Fibroblast of the aortic adventitia (primary cell): ENCODE data around the gene NR4A1. TPM values are rescaled to one million over a fixed set of nuclear protein-coding genes. Genes with fewer than 3 reads are reported as not detected.

Experiments
- DNase-seq: peaks from one replicate; pipeline ENCODE4 v3.0.0-alpha.2; 2010; ENCODE audit warnings: low read depth
- H3K4me3 ChIP-seq: 2 replicates; pipeline ENCODE4 v1.5.1; 2011; ENCODE audit warnings: low read depth, mild to moderate bottlenecking, control low read depth, low read length, moderate library complexity
- total RNA-seq: library from RNA; depleted of rRNA; stranded (reverse); fragments of >200 nt; gene quantifications from 2 replicates; pipeline ENCODE4 v1.2.3, GENCODE V29; 2012; ENCODE audit warnings: low replicate concordance
- TF ChIP-seq, protein P1 (sequence below): IDR thresholded peaks from 2 replicates; pipeline ENCODE4 v1.5.1; 2011; ENCODE audit warnings: mild to moderate bottlenecking, low read length, control low read depth, inconsistent platforms; ENCODE audit not compliant: insufficient read depth

Gene NR4A1
- total RNA-seq, 1 donor: 3.9 TPM

DNA sequence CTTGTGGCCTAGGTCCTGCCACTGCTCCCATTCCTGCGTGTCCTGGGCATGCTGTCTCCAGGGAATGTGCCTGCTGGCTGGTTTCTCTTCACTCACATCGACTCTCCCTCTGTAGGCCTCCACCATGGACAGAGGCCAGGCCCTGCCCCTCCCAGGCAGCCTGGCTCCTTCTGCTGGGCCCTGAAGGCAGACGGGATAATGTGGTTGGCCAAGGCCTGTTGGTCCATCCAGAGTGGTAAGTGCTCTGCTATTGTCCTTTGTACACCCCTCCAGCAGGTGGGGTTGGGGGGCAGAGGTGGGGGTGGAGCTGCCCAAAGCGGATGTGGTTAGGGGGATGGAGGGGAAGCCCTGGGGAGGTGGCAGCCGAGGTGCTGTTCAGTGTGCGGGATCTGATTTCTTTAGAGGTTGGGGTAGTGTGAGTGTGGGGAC is 9.5 kb upstream of the NR4A1 start:
- H3K4me3 ChIP-seq: no peak overlapping the region
- DNase-seq: peak; percentile 70
- TF ChIP-seq, protein P1, sequence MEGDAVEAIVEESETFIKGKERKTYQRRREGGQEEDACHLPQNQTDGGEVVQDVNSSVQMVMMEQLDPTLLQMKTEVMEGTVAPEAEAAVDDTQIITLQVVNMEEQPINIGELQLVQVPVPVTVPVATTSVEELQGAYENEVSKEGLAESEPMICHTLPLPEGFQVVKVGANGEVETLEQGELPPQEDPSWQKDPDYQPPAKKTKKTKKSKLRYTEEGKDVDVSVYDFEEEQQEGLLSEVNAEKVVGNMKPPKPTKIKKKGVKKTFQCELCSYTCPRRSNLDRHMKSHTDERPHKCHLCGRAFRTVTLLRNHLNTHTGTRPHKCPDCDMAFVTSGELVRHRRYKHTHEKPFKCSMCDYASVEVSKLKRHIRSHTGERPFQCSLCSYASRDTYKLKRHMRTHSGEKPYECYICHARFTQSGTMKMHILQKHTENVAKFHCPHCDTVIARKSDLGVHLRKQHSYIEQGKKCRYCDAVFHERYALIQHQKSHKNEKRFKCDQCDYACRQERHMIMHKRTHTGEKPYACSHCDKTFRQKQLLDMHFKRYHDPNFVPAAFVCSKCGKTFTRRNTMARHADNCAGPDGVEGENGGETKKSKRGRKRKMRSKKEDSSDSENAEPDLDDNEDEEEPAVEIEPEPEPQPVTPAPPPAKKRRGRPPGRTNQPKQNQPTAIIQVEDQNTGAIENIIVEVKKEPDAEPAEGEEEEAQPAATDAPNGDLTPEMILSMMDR: peak; percentile 9

DNA sequence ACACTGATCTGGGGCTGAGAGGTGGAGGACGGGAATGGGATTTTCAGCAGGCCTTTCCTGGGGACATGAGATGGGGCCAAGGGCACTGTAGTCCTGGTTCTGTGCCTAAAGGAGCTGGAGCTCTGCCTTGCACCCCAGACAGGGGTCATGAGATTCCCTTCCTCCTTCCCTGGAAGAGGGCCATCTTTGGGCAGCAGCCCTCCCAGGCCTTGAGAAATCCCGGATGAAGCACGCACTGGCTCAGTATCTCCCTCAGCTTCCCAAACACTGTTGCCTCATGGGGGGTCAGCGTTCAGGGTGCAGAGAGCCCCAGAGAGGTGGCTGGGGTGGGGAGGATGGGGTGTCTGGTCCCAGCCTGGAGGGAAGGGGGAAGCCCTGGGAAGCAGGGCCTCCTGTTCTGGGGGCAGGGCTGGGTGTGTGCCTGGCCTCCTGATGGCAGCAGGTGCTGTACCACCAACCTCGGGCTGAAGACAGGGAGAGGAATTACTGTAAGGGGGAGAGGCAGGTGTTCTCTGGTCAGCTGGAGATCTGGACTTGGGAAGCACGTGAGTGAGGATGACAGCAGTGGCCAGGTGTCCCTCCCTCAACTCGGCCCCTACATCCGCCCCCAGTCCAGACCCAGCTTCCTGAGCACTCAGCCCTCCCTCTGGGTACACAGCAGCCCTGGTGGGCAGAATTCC is 8.4 kb upstream of the NR4A1 start:
- no peak overlapping the region for H3K4me3 ChIP-seq
- no peak for DNase-seq
- TF ChIP-seq, protein P1: no peak

DNA sequence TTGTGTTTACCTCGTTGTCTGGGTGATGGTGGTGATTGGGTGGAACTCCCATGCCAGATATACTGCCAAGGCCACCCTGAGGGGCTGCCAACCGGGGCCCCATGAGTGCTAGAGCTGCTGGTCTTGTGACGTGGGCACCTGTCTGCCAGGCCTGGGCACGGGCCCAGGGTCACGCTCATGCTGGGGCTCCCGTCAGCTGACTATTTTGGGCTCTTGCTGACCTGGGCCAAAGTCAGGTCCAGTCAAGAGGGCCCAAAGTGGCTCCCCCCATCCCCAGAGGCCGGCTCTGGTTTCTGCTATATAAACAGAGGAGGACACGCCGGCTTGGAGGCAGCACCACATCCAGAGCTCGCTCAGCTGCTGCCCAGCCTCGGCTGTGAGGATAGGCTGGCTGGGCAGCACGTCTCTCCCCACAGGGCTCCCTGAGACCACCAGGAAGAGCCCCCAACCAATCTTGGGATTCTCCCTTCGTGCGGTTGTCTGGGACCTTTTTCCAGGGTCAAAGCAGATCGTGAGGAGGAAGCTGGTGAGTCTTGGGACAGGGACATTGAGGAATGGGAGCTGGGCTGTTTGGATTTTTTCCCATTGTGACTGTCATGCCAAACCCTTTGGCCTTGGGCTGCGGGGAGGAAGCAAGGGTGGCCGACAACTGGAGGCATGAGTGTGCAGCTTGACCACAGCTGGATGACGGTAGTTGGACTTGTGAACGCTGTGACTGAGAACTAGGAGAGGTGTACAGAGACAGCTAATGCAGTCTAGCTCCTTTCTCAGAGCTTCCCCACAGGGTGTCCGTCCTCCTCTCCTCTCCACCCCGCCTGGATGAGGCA is 7.6 kb upstream of the NR4A1 start:
- TF ChIP-seq, protein P1: no peak
- DNase-seq: peak; percentile 68
- H3K4me3 ChIP-seq: no peak overlapping the region

DNA sequence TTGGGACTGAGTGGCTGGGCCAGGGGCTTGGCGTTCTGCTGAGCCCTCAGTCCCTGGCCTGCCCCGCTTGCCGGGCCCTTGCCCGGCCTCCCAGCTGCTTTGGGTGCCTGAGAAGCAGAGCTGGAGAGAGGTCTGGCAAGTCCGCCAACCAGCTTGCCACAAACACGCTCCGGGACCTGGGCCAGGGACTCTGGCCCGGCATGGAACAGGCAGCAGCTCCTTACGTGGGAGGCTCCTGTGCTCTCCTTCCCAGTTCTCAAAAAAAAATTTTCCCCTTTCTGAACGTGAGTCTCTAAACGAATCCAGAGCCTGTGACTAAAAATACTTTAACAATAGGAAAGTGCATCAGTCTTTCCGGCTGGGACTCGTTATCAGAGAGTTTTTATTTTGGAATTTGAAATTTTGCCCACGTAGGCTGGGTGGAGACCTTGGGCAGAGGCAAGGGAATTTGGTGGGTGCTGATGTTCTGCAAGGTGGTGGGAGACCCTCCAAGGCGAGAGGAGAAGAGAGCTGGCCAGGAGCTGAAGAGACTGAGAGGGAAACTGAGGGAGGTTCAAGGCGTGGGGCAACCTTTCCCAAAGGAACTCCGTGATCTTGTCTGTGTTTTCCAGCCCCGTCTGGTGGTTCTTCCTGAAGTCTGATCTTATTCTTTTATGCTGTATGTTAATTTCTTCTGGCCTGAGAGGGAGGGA is 6.8 kb upstream of the NR4A1 start:
- H3K4me3 ChIP-seq: no peak overlapping the region
- TF ChIP-seq, protein P1: no peak
- peak; percentile 99 for DNase-seq

DNA sequence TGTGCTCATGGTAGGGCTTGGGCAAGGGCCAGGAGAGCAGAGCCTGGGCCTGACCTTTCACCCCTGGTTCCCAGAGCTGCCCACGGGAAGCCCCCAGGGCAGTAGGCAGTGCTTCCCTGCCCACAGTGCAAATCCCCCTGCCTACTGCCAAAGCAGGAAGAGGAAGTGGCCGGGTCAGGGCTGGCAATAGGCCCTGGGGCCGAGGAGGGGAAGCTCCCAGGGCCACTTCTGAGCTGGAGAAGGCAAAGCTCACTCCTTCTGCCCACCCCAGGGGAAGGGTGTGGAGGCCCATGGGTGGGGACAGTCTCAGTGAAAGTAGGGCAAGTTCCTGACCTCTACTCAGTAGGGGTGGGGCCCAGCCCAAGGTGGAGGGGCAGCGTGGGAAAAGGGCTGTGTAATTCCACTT is 5.4 kb upstream of the NR4A1 start:
- TF ChIP-seq, protein P1: no peak
- no peak overlapping the region for H3K4me3 ChIP-seq
- no peak for DNase-seq

DNA sequence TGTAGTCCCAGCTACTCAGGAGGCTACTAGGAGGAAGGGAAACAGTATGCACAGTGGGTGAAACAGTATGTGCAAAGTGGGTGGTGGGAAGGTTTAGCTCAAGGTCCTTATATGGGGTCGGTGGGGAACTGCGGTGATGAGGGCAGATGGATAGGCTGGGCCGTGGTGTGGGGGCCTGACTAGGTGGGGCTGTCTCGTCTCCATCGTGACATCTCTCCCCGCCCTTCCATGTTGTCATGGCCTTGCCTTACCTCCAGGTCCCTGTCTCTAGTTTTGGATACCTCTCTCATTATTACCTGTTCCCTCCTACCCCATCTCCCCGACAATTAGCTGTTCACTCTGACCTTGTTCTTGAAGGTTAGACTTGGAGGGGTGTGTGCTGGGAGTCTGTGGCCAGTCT is 4.4 kb upstream of the NR4A1 start:
- DNase-seq: no peak
- TF ChIP-seq, protein P1: no peak
- H3K4me3 ChIP-seq: no peak overlapping the region
